HG02623 (cell line): ENCODE measurements around the gene FAM149A.

ENCODE experiments used
- ATAC-seq: cut with Tn5 transposase; IDR thresholded peaks from one replicate; pipeline ENCODE4 v1.9.1; 2021; ENCODE audit warnings: moderate library complexity; ENCODE audit not compliant: unreplicated experiment

Gene FAM149A

DNA sequence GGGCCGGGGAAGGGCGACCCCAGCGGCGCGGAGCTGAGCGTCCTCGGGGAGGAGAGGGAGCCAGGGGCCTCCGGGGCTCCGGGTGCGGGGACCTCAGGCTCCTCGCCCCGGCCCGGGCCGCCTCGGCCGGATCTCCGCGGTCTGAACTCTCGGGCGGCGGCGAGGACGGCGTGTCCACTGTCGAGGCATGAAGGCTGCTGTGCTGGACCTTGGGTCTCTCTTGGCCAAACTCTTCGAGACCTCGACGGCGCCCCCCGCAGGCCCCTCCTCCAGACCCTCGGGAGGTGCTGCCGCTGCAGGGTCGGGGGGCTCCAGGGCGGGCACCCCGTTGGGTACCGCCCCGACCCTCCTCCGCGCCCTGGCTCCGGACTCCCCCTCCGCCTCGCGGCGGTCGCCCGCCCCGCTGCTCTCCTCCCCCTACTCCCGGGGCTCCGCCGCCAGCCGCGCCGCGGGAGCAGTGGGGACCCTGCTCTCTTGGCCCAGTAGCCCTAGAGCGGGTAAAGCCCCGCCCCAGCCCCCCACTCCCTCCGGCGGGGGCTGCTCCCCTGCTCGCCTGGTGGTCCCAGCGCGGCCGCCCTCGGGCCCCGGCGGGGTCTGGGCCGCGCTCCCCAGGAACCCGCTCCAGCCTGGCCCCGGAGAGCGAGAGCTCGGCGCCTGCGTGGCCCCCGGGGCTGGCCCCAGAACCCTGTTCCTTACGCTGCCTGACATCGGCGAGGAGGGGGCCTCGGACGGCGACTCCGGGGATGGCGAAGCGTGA is 564 bp downstream of the FAM149A start:
- peak; percentile 27 for ATAC-seq

DNA sequence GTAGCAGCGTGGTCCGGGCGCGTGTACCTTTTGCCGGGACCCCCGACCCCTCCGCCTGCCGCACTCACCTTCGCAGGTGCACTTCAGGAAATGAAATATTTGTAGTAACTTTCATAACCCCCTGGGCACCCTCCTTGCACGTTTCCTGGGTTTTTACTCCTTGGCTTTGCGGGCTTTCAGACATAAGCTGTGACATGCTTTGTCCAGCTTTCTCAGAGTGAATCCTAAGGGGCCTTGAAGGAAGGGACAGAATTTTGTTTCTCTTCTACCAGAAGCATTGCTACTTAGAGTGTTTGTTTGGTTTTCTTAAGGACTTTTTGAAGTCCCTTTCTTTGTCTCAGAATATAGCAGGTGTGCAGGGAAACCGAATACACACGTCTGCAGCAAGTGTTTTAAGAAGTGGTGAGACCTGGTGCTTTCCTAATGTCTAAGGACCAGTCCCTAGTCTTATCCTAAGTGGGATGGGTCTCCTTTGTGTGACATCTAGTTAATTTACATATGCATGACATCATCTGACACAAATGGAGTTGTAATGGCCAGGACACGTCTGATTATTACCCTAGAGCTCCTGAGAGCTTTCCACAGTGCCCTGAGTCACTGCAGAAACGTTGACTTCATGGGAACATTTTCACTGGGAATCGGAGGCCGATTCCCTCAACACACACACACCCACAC is 1.3 kb downstream of the FAM149A start:
- ATAC-seq = no peak

DNA sequence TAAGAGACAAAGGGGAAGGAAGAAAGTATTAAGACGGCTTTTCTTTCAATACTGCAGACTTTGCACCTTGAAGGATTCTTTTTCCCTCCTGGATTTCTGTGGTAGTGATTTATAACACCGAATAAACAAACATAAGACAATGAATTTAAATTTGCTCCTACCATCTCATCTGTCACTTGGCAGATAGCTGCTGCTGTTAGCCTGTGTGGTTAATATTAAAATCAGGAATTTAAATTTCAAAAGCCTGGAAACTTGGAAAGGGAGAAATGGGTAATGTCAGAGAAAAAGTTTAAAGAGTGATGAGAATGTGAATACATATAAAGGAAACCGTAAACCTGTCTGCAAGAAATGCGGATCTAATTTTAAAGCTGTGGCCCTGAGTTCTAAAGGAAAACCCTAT is 3.4 kb downstream of the FAM149A start:
- ATAC-seq = no peak

DNA sequence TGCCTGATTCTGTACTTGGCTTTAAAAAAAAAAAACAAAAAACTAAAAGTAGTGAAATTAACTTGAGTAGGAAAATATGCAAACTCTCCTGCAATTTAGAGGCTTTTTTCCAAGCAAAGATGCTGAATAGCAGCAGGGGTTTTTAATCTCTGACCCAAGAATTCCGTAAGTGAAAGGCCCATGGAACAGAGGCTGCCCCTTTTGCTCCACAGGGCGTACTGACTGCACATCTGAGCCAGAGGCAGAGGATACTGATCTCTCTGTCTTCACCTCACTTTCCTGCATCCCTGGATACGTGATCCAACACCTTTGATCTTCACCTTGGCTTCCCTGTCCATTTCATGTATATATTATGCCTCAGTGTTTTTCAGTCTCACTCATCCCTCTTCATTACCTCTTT is 3.9 kb downstream of the FAM149A start:
- ATAC-seq = no peak

DNA sequence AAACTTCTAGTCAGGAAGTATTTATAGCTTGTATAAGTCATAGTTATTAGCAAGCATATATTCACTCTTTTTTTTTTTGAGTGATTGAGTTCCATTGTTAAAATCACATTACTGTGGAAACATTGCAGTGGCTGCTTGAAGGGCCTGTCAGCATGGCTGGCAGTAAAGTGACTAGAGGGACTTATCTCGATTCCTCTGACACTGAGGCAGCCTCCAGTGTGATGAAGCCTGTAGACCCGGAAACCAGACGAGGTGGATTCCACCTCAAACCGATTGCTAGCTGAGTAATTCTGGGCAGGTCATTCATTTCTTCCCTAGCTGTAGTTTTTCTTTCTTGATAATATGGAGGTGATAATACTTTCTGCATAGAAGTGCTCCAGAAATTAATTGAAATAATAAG is 4.7 kb downstream of the FAM149A start:
- ATAC-seq = no peak

DNA sequence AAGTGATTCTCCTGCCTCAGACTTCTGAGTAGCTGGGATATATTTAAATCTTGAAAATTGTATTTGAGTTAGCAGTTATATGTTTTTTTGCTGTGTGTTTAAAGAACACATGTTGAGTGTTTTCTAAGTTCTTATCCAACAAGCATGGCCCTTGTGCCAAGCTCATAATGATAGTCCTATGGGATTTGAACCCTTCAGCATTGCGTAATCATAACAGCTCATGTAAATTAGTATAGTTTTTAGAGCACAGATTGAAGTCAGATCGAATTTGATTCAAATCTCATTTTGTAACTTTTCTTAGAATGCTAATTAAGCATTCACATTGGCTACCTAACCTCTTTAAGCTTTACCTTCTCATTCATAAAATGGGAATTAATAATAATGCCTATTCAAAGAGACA is 12.2 kb downstream of the FAM149A start:
- no peak for ATAC-seq

DNA sequence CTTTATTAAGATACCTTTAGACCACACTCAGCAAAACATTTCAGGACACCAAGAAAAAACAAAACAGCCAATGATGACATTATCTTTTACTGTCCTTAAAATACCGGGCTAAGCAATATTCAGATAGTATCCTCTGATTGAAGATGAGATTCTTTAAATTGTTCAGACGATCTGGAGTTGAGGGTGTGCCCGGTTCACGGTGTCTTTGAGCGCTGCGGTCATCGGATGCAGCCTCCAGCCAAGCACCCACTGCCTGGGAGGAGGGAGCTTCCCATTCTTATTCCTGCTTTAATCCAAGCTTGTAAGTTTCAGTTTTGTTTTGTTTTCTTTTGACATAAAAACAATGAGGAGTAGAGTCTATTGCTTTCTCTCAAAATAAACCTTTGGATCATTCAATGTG is 14.1 kb downstream of the FAM149A start:
- no peak for ATAC-seq

DNA sequence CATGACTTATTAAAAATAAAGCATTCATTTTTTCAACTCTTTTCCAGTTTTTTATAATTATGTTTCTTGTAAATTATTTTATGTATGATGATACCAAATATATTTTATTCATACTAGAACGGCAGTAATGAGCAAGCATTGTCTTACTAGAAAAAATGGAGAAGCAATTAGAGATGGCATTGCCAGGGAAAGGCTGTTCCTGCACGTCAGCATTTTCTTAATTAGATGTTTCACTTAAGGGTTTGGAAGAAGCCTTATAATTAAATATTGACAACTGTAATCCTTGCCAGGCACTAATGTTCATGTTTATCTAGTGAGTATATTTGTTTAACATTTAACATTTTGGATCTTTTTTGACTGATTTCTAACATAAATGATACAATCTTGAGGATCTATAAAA is 16.6 kb downstream of the FAM149A start:
- no peak for ATAC-seq

DNA sequence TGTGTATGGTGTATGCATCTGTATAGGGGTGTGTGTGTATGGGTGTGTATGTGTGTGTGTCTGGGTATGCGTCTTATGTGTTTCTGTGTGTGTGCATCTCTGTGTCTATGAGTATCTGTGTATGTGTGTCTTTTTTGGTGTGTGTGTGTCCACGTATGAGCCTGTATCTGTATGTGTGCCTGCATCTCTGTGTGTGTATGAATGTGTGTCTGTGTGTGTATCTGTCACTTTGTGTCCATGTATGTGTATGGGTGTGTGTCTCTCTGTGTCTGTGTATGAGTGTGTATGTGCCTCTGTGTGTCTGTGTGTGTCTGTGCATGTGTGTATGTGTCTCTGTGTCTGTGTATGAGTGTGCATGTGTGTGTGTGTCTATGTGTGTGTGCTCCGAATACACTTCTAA is 24.3 kb downstream of the FAM149A start:
- ATAC-seq = no peak

DNA sequence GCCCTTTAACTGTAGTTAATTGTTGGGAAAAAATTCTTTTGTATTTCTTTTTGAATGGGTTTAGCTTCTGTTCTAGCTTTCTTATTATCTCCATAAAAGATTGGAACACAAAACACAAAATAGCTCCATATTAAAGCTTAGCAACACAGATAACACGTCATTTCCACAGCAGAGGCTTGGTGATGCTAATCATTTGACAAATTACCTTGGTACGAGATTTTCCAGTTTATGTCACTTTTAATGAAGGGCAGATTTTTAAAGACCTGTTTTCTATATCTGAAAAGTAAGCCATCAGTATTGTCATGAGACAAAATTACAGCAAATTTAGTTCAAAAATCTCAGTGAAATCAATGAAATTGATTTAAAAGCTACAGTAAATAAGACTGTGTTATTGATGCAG is 27.4 kb downstream of the FAM149A start:
- no peak for ATAC-seq

DNA sequence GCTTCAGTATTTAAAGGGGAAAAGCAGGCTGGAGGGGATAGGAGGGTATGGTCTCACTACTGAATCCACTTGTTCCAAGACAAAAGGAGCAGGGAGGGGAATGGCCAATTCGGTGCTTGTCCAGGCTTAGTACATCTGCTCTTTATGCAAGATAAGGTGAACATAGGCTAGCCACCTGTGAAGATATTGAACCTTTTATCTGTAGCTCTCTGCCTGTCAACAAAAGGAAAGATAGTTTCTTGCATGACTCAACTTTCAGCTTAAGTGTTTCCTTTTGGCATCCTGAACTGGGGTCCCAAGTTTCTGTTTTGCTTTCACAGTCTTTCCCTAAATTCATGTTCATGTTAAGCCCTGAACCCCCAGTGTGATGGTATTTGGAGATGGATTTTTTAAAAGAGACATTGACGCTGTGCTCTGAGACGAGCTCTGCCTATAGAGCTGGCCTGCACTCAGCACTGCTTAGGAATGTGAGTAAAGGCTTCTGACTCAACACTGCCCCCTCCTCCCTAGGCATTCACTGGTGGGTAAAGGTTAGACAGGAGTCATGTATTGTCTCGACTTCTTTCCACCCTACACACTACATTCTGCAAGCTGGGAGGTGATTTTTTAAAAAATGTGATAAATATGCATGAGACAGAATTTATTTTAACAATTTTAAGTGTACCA is 28.2 kb downstream of the FAM149A start:
- no peak for ATAC-seq

DNA sequence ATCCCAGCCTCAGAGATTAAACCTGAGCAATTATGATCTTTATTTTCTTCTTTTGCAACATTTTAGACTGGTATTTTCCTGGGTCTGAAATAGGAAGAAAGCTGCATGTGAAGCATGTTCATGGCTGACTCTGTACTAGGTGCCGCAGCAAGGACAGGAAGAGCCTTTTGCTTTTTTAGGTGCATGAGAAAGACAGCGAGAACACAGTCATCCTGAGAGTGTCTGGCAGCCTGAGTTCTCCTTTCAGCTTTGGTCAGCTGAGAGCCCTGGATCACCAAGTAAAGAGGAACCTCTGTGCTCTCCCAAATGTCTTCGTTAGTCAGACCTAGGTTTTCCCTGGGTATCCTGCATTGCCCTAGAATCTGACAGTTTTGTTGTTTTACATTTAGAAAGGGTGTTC is 29.8 kb downstream of the FAM149A start:
- peak; percentile 100 for ATAC-seq

DNA sequence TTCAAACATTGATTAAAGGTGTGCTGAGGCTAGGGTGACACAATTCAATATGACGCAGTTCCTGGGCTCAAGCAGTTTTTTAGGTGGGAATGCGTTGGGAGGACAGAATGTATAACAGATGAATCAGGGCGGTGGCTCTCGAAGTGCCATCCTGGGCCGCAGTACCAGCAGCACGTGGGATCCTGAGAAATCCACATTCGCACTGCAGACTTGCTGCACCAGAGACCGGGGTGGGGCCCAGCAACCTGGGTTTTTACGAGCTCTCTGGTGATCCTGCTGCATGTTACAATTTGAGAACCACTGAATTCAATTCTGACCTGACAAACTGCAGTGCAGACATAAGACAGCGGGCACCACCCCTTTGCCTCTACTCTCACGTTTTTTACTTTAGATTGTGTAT is 30.4 kb downstream of the FAM149A start:
- no peak for ATAC-seq

DNA sequence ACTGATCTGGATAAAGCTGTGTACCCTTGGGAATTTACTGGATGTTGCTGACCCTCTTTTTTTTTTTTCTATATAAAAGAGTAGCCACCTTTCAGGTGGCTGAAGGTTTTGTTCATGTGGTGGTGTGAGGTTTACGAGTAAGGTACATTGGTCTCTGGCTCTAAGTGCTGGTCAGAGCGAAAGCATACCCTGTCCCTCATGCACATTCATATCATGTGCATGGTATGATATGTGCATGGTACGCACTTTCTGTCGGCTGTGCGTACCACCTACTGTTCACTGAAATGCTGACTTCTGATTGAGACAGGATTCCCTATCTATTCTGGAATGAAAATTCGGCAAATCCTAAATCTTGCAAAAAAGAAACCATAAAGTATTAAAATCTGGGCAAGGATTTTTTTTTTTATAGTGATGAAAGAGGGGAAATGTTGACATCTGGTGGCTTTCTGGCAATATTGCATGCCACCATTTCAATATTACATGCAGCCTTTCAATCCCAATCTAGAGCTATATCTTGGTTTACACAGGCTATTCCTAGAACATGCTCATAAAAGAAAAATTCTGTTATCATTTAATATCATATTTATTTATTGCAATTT is 32.8 kb downstream of the FAM149A start:
- ATAC-seq = no peak

DNA sequence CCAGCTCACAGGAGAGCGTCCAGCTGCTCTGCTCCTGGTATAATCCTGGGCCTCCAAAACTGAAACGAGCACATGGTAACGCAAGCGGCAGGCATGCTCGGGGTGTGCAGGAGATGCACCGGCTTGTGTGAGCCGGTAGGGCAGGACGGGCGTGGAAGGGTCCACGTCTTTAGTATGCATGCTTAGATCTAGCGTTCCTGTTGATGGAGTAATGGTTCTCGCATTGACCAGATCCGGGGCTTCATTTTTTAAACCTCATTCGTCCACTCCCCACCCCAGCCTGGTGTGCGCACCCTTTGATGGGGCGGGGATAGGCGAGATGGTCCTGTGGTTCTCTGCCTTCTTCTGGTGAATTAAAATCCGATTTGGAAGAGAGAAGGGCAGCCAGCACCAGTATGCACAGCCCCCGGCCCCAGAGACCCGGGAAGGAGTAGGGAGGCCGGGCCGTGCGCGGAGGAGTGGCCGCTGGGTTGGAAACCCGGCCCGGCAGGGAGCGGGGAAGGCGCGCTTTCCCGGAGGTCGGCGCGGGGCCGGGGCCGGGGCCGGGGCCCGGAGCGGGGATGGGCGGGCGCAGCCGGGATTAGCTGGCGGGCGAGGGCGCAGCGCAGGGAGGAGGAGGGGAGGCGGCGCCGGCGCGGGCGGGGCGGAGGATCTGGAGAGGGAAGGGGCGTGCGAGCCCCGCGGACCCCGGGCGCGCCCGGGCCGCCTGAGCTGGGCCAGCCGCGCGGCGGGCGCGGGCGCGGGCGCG is 39.9 kb downstream of the FAM149A start:
- peak; percentile 35 for ATAC-seq

DNA sequence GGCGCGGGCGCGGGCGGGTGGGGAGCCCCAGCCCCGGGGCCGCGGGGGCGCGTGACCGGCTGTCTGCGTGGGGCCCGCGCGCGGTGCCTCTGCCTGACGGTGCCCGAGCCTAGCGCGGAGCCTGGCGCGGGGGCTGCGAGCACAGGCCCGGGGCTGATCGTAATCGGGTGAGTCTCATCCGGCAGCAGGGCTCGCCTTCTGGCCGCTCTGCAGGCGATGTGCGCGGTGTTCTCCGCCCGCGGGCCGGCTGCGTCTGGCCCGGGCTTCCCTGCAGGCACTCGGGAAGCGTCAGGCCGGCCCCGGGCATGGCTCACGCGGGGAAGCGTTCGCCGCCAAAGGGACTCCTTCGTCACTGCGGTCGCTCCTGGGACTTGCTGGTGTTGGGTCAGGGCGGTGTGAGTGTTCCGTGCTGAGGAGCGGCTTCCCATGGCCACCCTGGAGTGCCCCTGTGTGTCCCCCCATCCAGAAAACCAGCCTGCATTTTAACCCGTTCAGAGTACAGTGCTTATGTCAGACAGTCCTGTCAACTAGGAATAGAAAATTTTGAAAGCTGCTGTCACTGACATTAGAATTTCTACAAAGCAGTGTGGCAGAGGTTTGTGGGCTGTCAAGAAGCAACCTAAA is 40.6 kb downstream of the FAM149A start:
- peak; percentile 39 for ATAC-seq

DNA sequence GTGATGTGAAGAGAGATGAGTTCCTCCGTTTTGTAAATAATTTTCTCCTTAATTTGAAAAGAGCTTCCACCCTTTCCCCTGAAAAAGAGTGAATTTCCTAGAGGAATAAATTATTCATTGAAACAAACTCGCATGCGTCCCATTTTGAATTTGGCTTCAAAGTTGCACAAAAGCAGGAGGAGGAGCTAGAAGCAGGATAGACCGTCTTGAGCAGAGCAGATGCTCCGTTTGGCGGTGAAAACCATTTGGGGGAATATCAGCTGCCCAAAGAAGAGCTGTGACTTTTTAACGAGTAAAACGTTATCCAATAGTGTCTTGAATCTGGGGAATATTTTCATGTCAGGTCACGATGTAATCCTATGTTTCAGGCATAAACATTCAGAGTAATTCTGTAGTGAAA is 42.0 kb downstream of the FAM149A start:
- ATAC-seq = no peak

DNA sequence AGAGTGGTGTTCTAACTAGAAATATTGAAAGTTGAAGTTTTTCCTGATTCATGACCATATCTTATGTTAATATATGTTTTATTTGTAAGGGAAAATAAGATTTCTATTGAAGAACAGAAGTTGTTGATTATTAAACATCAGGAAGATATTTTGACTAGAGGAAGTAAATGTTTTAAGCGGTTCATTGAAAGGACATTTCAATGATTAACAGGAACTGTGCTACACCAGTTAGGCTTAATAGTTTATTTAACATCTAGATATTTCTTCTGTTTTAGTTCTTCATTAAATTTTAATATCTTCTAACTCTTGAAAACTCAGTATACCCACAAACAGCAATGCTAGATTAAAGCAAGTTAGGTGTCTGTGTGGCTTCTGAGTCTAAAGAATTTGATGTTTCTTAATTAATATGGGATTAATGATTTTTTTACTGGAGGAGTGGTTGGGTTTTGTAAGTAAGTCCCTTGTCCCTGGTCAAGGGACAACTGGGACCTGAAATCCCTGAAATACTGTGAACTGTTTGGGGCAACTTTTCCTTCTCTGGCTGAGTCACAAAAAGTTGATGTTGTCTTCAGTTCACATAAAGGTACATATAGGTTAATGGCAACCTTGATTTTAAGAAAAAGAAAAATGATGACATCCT is 44.0 kb downstream of the FAM149A start:
- no peak for ATAC-seq

DNA sequence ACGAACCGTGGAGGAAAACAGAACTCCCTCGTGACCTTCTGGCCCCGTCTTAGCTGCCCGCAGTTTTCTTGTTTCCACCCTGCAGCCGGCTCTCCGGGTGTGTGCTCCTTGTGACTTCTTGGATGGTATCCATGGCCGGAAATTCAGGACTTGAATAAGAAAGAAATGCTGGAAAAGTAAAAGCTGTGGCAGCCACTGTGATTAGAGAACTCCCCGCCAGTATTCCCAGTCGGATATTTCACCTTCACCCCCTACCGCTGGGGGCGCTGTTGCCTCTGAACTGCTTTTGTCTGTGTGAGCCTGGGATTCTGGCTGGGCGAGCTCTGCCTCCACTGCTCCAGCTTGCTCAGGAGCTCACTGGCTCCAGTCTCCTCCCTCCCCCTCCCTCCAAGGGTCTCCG is 45.4 kb downstream of the FAM149A start:
- no peak for ATAC-seq

DNA sequence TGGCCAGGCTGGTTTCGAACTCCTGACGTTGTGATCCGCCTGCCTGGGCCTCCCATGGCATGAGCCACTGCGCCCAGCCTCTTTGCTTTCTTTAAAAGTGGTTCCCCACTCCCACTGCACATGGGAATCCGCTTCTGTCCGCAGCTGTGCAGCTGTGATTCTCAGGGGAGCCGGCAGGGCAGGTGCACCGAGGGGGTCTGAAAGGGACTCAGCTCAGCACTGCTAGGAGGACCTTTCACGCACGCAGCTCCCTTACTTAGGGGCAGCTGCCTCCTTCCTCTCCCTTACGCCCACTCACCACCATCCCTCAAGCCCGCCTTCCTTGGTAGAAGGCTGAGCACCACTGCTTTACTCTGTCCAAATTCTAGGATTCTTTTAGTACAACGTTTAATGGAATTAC is 46.4 kb downstream of the FAM149A start:
- ATAC-seq = no peak
